A549 treated with AZD9567 at 1 μM for 4 hours (cell line): ENCODE results near the gene ANAPC16. TPM values are rescaled to one million over a fixed set of nuclear protein-coding genes. Genes with fewer than 3 reads are reported as not detected.

Experiments used
- total RNA-seq: library from RNA; stranded (reverse); fragments of 200-300 nt; extraction: Qiagen RNA extraction; gene quantifications from 5 replicates; pipeline ENCODE4 v1.2.3, GENCODE V29; 2022; ENCODE audit not compliant: insufficient read depth

Gene ANAPC16
- 86.0 to 92.7 TPM (median 91.3 TPM) in 5 replicates for total RNA-seq

GRCh38 chr10:72215611-72216549 lies at the start of gene ANAPC16, which contains the start of gene ASCC1:
TSS of gene ANAPC16 (plus strand) at chr10:72216012. CDS start at chr10:72223915, 7,903 bp downstream.
TSS of gene ASCC1 (minus strand) at chr10:72216276. CDS start at chr10:72213298, 2,978 bp downstream.

DNA sequence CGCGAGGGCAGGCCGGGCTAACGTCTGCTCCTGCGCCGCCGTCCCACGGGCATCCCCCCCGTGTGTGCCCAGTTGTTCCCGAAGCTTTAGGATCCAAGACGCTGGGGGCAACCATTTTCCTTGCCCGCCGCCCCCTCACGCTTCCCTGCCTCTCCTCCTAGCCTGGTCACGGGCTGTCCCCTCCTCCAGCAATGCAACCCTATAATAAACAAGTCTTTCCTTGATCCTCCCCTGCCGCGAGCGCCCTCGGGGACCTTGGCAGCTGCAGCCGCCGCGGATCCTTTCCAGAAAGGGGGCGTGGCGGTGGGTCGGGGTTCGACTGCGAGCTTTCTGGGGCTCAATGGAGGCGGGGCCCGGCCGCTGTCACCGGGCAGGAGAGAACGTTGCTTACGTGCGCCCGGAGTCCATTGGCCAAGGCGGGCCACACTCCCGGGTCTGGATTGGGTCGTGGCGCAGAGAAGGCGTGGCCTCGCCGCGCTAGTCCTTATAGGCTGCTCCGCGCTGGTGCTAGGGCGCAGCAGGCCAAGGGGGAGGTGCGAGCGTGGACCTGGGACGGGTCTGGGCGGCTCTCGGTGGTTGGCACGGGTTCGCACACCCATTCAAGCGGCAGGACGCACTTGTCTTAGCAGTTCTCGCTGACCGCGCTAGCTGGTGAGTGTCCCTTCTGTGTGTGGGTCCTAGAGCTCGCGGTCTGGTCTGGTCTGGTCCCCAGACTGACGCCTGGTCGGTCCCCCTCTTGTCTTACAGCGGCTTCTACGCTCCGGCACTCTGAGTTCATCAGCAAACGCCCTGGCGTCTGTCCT lies 57.8 kb downstream of the ANAPC16 start, which contains the start of gene DDIT4:
Gene DDIT4, plus strand, starts transcription at position 515 of the 803 bp plus-strand sequence. CDS start 293 bp downstream, outside the sequence.

Other genes with a start within 250 kb of the ANAPC16 start
- 0.34 to 0.59 TPM (median 0.42 TPM) in 5 replicates for gene SPOCK2, start 127.5 kb upstream of the ANAPC16 start, total RNA-seq
- gene ASCC1, start 264 bp downstream of the ANAPC16 start, total RNA-seq = 31.5 to 44.7 TPM (median 33.6 TPM) in 5 replicates
- 264 to 345 TPM (median 332 TPM) in 5 replicates for gene DDIT4, start 57.9 kb downstream of the ANAPC16 start, total RNA-seq
- gene DNAJB12, start 138.9 kb downstream of the ANAPC16 start, total RNA-seq = 31.3 to 34.4 TPM (median 32.1 TPM) in 5 replicates